ENCODE measurements around the gene IL10RB.

- no peak for TF ChIP-seq CTCF (IDR thresholded peaks at IDR 0.05; ENCODE audit: low read depth, low read length)
- no peak for TF ChIP-seq EZH2phosphoT487 (IDR thresholded peaks at IDR 0.05; ENCODE audit: low read depth)
Measured at GRCh38 chr21:33240404-33240803, 25.8 kb upstream of the IL10RB start.

Data from OCI-LY3 (cell line).